GM03348 (cell line): ENCODE measurements around the gene AMIGO2.

Experiments
- DNase-seq: peaks from one replicate; pipeline ENCODE4 v3.0.0; 2012; ENCODE audit warnings: low spot score

Gene AMIGO2

DNA sequence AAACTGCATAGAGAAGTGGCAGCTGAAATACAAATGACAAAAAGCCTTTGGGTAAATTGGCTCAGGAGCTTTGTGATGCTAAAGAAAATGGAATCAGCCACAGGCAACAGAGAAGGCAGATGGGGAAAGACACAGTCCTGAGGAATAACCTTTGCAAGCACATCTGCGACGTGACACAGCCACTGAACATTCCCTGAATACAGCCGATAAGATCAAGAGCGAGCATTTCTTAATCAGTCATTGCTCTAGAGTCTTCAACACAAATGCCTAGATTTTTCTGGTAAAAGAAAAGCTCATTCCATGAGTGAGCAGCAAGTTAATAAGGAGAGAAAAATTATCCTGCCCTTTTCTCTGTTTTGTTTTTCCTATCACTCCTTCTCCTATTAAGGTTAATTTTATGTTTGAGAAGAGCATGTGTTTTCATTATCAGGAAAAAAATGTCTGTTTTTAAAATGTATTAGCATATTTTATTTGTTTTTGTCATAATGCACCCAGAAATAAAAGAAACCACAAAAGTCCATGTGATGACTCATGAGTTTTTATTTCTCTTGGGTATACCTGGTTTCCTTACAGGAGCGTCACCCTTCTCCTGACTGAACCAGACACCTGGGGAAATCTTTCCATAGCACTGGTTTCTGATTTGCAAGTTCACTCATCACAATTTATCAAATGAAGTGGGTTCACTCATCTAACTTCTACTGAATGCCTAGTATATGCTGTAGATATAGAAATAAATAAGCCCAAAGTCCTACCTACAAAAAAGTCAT, 45.8 kb downstream of the AMIGO2 start:
- DNase-seq: no peak

DNA sequence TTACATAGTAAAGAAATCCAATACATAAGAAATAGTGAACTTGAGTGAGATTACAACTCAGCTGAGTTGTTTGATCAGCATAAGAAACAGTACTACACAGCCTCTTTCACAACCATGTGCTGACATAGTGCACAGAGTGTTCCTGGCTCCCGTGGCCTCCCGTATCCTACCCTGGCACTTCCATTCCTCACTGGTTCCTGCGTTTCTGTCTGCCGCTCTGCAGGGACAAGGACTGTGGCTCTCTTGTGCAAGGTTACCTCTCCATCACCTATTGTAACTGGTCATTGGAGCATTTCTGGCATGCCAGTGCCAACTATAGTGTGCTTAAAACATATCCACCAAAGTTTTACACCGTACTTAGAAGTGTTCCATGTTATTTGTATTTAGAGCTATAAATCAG, 46.7 kb downstream of the AMIGO2 start:
- peak; percentile 21 for DNase-seq

DNA sequence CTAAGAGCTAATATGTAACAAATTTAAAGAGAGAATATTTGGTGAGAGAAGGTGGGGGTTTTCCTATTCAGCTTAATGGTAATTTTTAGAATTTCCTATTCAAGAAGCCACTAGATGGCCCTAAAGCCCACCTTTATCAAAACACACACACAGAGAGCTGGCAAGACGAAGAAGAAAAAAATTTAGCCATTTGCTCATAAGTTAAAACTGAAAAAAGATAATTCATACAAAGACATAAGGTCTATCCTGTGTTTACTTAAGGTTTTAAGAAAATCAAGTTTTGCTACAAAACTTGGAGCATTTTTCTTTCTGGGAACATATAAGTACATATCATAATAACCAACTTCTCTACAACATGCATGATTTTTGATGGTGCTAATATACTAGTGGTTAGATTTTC, 47.1 kb downstream of the AMIGO2 start:
- DNase-seq: peak; percentile 39

DNA sequence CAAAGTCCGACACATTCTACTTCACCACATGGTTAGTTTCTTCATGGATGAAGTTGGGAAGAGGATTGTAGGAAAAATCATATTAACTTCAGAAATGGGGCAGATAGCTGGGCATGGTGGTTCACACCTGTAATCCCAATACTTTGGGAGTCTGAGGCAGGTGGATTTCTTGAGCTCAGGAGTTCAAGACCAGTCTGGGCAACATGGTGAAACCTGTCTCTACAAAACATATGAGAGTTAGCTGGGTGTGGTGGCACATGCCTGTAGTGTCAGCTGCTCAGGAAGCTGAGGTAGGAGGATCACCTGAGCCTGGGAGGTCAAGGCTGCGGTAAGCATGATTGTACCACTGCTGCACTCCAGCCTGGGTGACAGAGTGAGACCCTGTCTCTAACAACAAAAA, 49.9 kb downstream of the AMIGO2 start:
- DNase-seq: no peak

DNA sequence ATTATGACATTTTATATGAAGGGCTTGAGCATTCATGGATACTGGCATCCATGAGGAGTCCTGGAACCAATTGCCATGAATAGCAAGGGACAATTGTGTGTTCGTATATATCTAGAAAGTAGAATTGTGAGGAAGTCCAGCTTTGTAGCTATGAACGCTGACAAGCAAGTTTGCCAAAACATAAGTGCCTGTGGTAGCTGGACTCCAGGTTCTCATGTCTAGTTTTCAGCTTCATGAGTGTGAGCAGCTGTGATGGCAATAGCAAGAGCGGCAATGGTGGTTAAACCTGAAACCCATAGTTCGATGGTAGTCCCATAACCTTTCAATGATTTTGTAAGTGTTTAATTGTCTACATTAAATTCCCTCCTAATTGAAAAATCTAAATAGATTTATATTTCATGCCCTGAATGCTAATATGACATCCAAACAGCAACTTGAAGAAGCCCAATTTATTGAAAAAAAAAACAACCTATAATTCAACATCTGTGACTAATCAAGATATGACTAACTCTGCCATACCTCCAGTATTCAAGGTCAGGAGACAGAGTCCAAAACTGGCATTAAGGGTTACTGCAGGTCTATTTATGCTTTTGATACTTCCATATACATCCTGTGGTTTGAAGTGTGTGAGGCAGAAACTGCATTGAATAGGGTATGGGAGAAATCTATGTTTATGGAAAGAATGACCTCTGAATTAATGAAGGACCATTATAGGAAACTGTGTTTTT, 50.6 kb downstream of the AMIGO2 start:
- no peak for DNase-seq

DNA sequence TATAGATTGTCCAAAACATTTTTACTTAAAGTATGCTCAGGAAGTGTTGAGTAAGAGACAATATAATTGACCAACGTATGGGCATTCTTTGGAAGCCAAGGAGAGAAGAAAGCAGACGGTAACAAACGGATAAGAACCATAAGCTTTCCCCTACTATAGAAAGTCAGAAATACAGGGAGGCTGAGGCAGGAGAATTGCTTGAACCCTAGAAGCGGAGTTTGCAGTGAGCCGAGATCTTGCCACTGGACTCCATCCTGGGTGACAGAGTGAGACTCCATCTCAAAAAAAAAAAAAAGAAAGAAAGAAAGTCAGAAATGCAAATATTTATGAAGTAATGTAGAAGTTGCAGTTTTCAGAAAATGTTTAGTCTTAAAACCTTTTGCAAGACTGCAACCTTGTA, 51.6 kb downstream of the AMIGO2 start:
- no peak for DNase-seq
